ENCODE measurements around the gene NOCT. TPM values are rescaled to one million over a fixed set of nuclear protein-coding genes. Genes with fewer than 3 reads are reported as not detected.

NOCT gene
- total and polyA plus RNA-seq, 2 donors (not counting 1 experiment from before 2014, with no cell fraction given) = 2.6 to 3.8 TPM

GRCh38 chr4:139083956-139084803, 68.6 kb downstream of the NOCT start:
- no peaks in the 10 kb centered on the region for H3K27me3 Mint-ChIP-seq
- H3K4me2 ChIP-seq (replicated peaks; ENCODE audit: low read depth, low read length, poor library complexity, severe bottlenecking) = peak overlapping the region; percentile 75
- peak; percentile 92 for DNase-seq
- H3K27me3 ChIP-seq (replicated peaks in 1 of 4; ENCODE audit: control extremely low read depth in 1 of 4, control insufficient read depth in 3 of 4, insufficient read depth in 4 of 4, low read length in 3 of 4) = no peaks in the 10 kb centered on the region
- peak overlapping the region; percentile 87 for H3K4me3 Mint-ChIP-seq
- peaks cover 12% of the 10 kb centered on the region for H4K20me1 ChIP-seq (ENCODE audit: control insufficient read depth, insufficient read depth, low read length, poor library complexity, severe bottlenecking)
- no peak for TF ChIP-seq EZH2 (IDR thresholded peaks at IDR 0.05; ENCODE audit: borderline replicate concordance, insufficient read depth, low read depth, low read length, poor library complexity, severe bottlenecking)
- TF ChIP-seq, protein P1, sequence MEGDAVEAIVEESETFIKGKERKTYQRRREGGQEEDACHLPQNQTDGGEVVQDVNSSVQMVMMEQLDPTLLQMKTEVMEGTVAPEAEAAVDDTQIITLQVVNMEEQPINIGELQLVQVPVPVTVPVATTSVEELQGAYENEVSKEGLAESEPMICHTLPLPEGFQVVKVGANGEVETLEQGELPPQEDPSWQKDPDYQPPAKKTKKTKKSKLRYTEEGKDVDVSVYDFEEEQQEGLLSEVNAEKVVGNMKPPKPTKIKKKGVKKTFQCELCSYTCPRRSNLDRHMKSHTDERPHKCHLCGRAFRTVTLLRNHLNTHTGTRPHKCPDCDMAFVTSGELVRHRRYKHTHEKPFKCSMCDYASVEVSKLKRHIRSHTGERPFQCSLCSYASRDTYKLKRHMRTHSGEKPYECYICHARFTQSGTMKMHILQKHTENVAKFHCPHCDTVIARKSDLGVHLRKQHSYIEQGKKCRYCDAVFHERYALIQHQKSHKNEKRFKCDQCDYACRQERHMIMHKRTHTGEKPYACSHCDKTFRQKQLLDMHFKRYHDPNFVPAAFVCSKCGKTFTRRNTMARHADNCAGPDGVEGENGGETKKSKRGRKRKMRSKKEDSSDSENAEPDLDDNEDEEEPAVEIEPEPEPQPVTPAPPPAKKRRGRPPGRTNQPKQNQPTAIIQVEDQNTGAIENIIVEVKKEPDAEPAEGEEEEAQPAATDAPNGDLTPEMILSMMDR (IDR thresholded peaks at IDR 0.05) = peak; percentile 42
- peak overlapping the region; percentile 83 for H3K9ac ChIP-seq (ENCODE audit: low read length)
- peak overlapping the region; percentile 87 for H2AFZ ChIP-seq (ENCODE audit: insufficient read depth, low read depth, low read length, poor library complexity, severe bottlenecking)
- H3K27ac ChIP-seq (ENCODE audit: low read length in 2 of 2) = peak overlapping the region; percentile 89 to 93
- WGBS (ENCODE audit: insufficient coverage) = under 1% methylated on average over 68 of the region's 68 CpGs
- ChIA-PET POLR2A (interaction anchor here (0.7 to 2.5 kb wide), 6 partner anchors 69 to 370 kb away, joined by 3 to 31 read pairs (median 7); partner anchors contain the start of genes ELF2, NAA15, NDUFC1 and NOCT), CTCF (interaction anchor here (0.8 to 4.9 kb wide), 7 partner anchors 15 to 446 kb away, joined by 3 to 31 read pairs (median 5); partner anchors contain the start of gene NAA15)
- peak; percentile 62 for ATAC-seq (ENCODE audit: low read depth)
- intact Hi-C loops (cut with micrococcal nuclease) = loop anchor here (1.0 to 5.0 kb wide), 10 partner anchors 15 to 1068 kb away; partner anchors contain the start of genes MAML3, NAA15, NOCT and SETD7
- peaks cover 37% of the 10 kb centered on the region for H3K79me2 ChIP-seq (ENCODE audit: control insufficient read depth, insufficient read depth, low read length)
- peak overlapping the region; percentile 94 for H3K27ac Mint-ChIP-seq
- peak overlapping the region; percentile 79 to 98 (median 97) for H3K4me3 ChIP-seq (ENCODE audit: control extremely low read depth in 1 of 5, extremely low read depth in 1 of 5, insufficient read depth in 1 of 5, low read depth in 2 of 5, low read length in 4 of 5)
- no peaks in the 10 kb centered on the region for H3K9me3 Mint-ChIP-seq (ENCODE audit: insufficient read depth)
- peaks cover 14 to 23% of the 10 kb centered on the region in 2 donors for H3K4me1 ChIP-seq (ENCODE audit: control insufficient read depth in 2 of 2, insufficient read depth in 2 of 2, low read length in 2 of 2)
- no peaks in the 10 kb centered on the region for H3K36me3 ChIP-seq (replicated peaks in 1 of 2; ENCODE audit: control extremely low read depth in 1 of 2, control insufficient read depth in 1 of 2, extremely low read depth in 1 of 2, insufficient read depth in 2 of 2, low read length in 1 of 2)
- H3K4me1 Mint-ChIP-seq = peaks cover 36% of the 10 kb centered on the region
- H3K9me3 ChIP-seq (ENCODE audit: control extremely low read depth in 1 of 3, control insufficient read depth in 2 of 3, insufficient read depth in 1 of 3, low read length in 2 of 3) = no peaks in the 10 kb centered on the region

Data from B cell (primary cell).